ENCODE results near the gene HIVEP3. TPM values are rescaled to one million over a fixed set of nuclear protein-coding genes. Genes with fewer than 3 reads are reported as not detected.

The HIVEP3 gene
- polyA plus RNA-seq, 1 donor (not counting 4 experiments of a cell fraction or from before 2014, with no cell fraction given), result 1.1 TPM

DNA sequence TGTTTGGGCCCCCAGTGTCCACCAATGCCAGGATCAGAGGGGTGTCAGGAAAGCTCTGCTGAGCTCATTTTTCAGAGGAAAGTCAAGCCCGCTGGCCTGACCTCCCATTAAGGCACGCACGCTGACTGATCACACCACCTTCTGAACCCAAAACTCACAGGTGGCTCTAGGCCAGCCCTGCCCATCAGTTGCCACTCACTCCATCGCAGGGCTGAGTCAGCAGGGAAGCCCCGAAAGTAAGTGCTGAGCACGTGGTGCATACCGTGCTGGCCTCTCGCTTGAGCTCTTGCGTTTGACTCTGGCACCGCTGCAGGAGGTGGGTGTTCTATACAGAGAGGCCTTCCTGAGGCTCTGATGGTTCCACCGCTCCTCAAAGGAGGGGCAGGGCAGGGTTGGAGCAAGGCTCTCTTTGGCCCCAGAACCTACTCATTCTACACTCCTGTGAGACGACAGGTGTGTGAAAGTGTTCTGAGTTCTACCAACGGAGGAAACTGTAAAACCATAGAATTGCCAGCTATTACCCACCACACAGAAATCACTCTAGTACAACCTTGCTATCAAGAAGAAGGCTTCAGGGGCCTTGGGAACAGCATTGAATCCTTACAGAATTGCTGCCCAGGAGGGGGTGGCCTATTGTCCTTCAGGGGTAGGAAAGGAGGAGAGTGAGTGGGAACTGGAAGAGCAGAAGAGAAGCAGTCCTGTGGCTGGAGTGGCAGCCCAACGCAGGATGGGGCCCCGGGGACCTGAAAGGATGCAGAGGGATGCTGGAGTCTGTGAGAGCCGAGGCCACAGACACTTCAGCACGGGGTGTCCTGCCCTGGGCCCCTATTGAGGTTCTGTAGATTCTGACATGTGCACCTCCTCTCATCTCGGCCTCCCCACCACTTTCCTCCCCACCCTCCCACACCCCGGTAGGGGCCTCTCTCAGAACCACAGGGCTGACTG is 219.5 kb downstream of the HIVEP3 start:
- Histone ChIP-seq H3K36me3 (ENCODE audit: control insufficient read depth in 2 of 2, extremely low read depth in 1 of 2, insufficient read depth in 2 of 2, low read length in 2 of 2) (no peaks in the 10 kb centered on the region), H3K79me2 (ENCODE audit: control insufficient read depth, insufficient read depth, low read length) (no peaks in the 10 kb centered on the region), H3K9me1 (ENCODE audit: control insufficient read depth, extremely low read depth, insufficient read depth, low read length) (peaks cover 2% of the 10 kb centered on the region), H3K9ac (ENCODE audit: control insufficient read depth, extremely low read depth, insufficient read depth, low read length) (no peak overlapping the region), H3K4me1 (ENCODE audit: control insufficient read depth, extremely low read depth, insufficient read depth, low read length) (peaks cover 10% of the 10 kb centered on the region), H3K27ac (ENCODE audit: control insufficient read depth, insufficient read depth, low read length) (no peak overlapping the region), H3K4me2 (ENCODE audit: control insufficient read depth, extremely low read depth, insufficient read depth, low read depth, low read length) (no peak overlapping the region), H3K4me3 (ENCODE audit: control insufficient read depth in 2 of 3, extremely low read depth in 1 of 3, insufficient read depth in 2 of 3, low read depth in 1 of 3, low read length in 3 of 3) (no peak overlapping the region), H3K27me3 (ENCODE audit: control insufficient read depth, extremely low read depth, insufficient read depth, low read length) (no peaks in the 10 kb centered on the region), H2AFZ (ENCODE audit: control insufficient read depth, low read length) (no peak overlapping the region), H3K9me3 (ENCODE audit: control insufficient read depth, low read depth, low read length) (no peaks in the 10 kb centered on the region), H4K20me1 (ENCODE audit: control insufficient read depth, extremely low read depth, insufficient read depth, low read length) (no peaks in the 10 kb centered on the region)
- dilution Hi-C loops (cut with MboI; ENCODE audit: extremely low pct_ligation_motif_present, low sequenced_read_pairs), result no loop called here
- TF ChIP-seq, protein P1, sequence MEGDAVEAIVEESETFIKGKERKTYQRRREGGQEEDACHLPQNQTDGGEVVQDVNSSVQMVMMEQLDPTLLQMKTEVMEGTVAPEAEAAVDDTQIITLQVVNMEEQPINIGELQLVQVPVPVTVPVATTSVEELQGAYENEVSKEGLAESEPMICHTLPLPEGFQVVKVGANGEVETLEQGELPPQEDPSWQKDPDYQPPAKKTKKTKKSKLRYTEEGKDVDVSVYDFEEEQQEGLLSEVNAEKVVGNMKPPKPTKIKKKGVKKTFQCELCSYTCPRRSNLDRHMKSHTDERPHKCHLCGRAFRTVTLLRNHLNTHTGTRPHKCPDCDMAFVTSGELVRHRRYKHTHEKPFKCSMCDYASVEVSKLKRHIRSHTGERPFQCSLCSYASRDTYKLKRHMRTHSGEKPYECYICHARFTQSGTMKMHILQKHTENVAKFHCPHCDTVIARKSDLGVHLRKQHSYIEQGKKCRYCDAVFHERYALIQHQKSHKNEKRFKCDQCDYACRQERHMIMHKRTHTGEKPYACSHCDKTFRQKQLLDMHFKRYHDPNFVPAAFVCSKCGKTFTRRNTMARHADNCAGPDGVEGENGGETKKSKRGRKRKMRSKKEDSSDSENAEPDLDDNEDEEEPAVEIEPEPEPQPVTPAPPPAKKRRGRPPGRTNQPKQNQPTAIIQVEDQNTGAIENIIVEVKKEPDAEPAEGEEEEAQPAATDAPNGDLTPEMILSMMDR (optimal IDR thresholded peaks at IDR 0.05 in 1 of 3, IDR thresholded peaks at IDR 0.05 in 1 of 3, conservative IDR thresholded peaks at IDR 0.05 in 1 of 3; ENCODE audit: extremely low read depth in 1 of 3, insufficient read depth in 2 of 3, low read length in 3 of 3), result no peak
- TF ChIP-seq EZH2 (IDR thresholded peaks at IDR 0.05; ENCODE audit: low read length), result no peak
- FAIRE-seq (no peak), DNase-seq (ENCODE audit: low read depth, low spot score) (no peak)

DNA sequence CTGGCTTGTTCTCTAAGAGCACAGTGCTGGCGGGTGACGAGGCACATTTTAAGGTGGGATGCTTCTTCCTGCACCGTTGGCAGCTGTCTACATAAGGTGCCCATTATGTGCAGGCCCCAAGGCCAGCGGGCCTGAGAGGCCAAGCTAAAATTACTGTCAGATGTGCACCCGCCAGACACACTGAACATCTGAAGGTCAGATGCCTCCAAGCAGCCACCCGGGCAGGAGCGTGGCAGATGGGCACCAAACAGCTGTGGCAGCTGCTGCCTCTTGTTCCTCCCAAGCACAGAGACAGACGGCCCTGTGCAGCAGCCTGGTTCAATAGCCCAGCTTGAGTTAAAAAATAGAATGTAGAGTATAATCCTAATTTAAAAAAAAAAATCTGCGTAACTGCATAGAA is 222.3 kb downstream of the HIVEP3 start:
- Histone ChIP-seq H3K9ac (ENCODE audit: control insufficient read depth, extremely low read depth, insufficient read depth, low read length) (no peak overlapping the region), H2AFZ (ENCODE audit: control insufficient read depth, low read length) (no peak overlapping the region), H3K27me3 (ENCODE audit: control insufficient read depth, extremely low read depth, insufficient read depth, low read length) (no peaks in the 10 kb centered on the region), H3K4me2 (ENCODE audit: control insufficient read depth, extremely low read depth, insufficient read depth, low read depth, low read length) (no peak overlapping the region), H3K9me1 (ENCODE audit: control insufficient read depth, extremely low read depth, insufficient read depth, low read length) (peaks cover 2% of the 10 kb centered on the region), H3K4me1 (ENCODE audit: control insufficient read depth, extremely low read depth, insufficient read depth, low read length) (peaks cover 10% of the 10 kb centered on the region), H3K27ac (ENCODE audit: control insufficient read depth, insufficient read depth, low read length) (no peak overlapping the region), H3K9me3 (ENCODE audit: control insufficient read depth, low read depth, low read length) (no peaks in the 10 kb centered on the region), H3K4me3 (ENCODE audit: control insufficient read depth in 2 of 3, extremely low read depth in 1 of 3, insufficient read depth in 2 of 3, low read depth in 1 of 3, low read length in 3 of 3) (no peak overlapping the region), H3K79me2 (ENCODE audit: control insufficient read depth, insufficient read depth, low read length) (no peaks in the 10 kb centered on the region), H4K20me1 (ENCODE audit: control insufficient read depth, extremely low read depth, insufficient read depth, low read length) (no peaks in the 10 kb centered on the region), H3K36me3 (ENCODE audit: control insufficient read depth in 2 of 2, extremely low read depth in 1 of 2, insufficient read depth in 2 of 2, low read length in 2 of 2) (no peaks in the 10 kb centered on the region)
- dilution Hi-C loops (cut with MboI; ENCODE audit: extremely low pct_ligation_motif_present, low sequenced_read_pairs), result no loop called here
- DNase-seq (ENCODE audit: low read depth, low spot score) (no peak), FAIRE-seq (no peak)
- TF ChIP-seq EZH2 (IDR thresholded peaks at IDR 0.05; ENCODE audit: low read length), result no peak
- TF ChIP-seq, protein P1 (optimal IDR thresholded peaks at IDR 0.05 in 1 of 3, IDR thresholded peaks at IDR 0.05 in 1 of 3, conservative IDR thresholded peaks at IDR 0.05 in 1 of 3; ENCODE audit: extremely low read depth in 1 of 3, insufficient read depth in 2 of 3, low read length in 3 of 3), result no peak

Data from keratinocyte (primary cell).